HCT116 (cell line): ENCODE measurements around the gene SDF4. TPM values are rescaled to one million over a fixed set of nuclear protein-coding genes. Genes with fewer than 3 reads are reported as not detected.

ENCODE experiments used
- ATAC-seq: fragments of 200-7000 bp; cut with Tn5 transposase; 2 replicates; pipeline ENCODE4 v1.9.1; 2020; ENCODE audit warnings: mild to moderate bottlenecking, moderate library complexity
- BruUV-seq: library from RNA; stranded (reverse); fragments of 400-500 nt; replicated peaks from 2 replicates; lab custom pipeline; 2021; lab: Mats Ljungman, UMichigan
- CTCF ChIA-PET: fragments of 300-600 bp; sonication (Branson Sonifier 250); formaldehyde crosslinking; loops from one replicate; lab custom pipeline; 2021; ENCODE audit warnings: antibody characterized with exemption; lab: Charles Lee
- POLR2A ChIA-PET: fragments of 300-600, 350-600 bp; sonication (Branson Sonifier 250); formaldehyde crosslinking; loops from one replicate; lab custom pipeline; 2021; ENCODE audit warnings: antibody characterized with exemption; lab: Charles Lee
- RAD21 ChIA-PET, 2 experiments: fragments of 300-600 bp; sonication (Branson Sonifier 250); formaldehyde crosslinking; loops; one replicate each; lab custom pipeline; 2023; ENCODE audit warnings: low total read pairs in 2 of 2; ENCODE audit not compliant: uncharacterized antibody in 2 of 2, unreplicated experiment in 2 of 2, low non-redundant PET in 1 of 2; lab: Charles Lee
- DNase-seq: peaks from one replicate; pipeline ENCODE4 v3.0.0-alpha.2; 2010; ENCODE audit warnings: low read depth, low spot score
- H2AFZ ChIP-seq: fragments of 200-600 bp; shearing (Covaris generic), sonication (generic); 2 replicates; pipeline ENCODE4 v1.6.1; 2017; ENCODE audit warnings: low read depth, mixed run types, mixed read lengths, antibody characterized with exemption, low read length; ENCODE audit not compliant: poor library complexity, severe bottlenecking
- H3K27ac ChIP-seq: 2 replicates; pipeline ENCODE4 v1.5.1; 2012; ENCODE audit warnings: low read depth, low read length
- H3K27me3 ChIP-seq: fragments of 200-600 bp; sonication (generic); 2 replicates; pipeline ENCODE4 v1.6.1; 2016; ENCODE audit warnings: mixed run types, low read length, mixed read lengths; ENCODE audit not compliant: insufficient read depth
- H3K36me3 ChIP-seq, 2 experiments: fragments of 200-500 bp in 1 of 2; fragments of 200-600 bp in 1 of 2; sonication (Bioruptor generic) in 1 of 2; sonication (generic) in 1 of 2; 2 replicates each; pipeline versions ENCODE4 v1.5.1 to v1.6.1; 2014 to 2016; ENCODE audit warnings: low read length in 2 of 2, inconsistent platforms in 1 of 2, mixed read lengths in 1 of 2, mixed run types in 1 of 2; ENCODE audit not compliant: insufficient read depth in 2 of 2, control insufficient read depth in 1 of 2
- H3K4me1 ChIP-seq, 2 experiments: fragments of 200-600 bp in 1 of 2; sonication (generic) in 1 of 2; 2 replicates each; pipeline versions ENCODE4 v1.5.1 to v1.6.1; 2012 to 2017; ENCODE audit warnings: low read length in 2 of 2, inconsistent platforms in 1 of 2, mild to moderate bottlenecking in 1 of 2, mixed read lengths in 1 of 2, mixed run types in 1 of 2, moderate library complexity in 1 of 2; ENCODE audit not compliant: insufficient read depth in 2 of 2, control insufficient read depth in 1 of 2
- H3K4me2 ChIP-seq: fragments of 200-600 bp; sonication (generic); 2 replicates; pipeline ENCODE4 v1.6.1; 2017; ENCODE audit warnings: mixed run types, low read length, mixed read lengths
- H3K4me3 ChIP-seq, 2 experiments: fragments of 200-600 bp in 1 of 2; sonication (generic) in 1 of 2; replicated peaks in 1 of 2; 2 replicates each; pipeline ENCODE4 v1.5.1; 2011 to 2016; ENCODE audit warnings: low read length in 2 of 2, control low read depth in 1 of 2, low read depth in 1 of 2, mild to moderate bottlenecking in 1 of 2, mixed read lengths in 1 of 2, mixed run types in 1 of 2
- H3K79me2 ChIP-seq: fragments of 200-600 bp; sonication (generic); 2 replicates; pipeline ENCODE4 v1.6.1; 2017; ENCODE audit warnings: mild to moderate bottlenecking, mixed run types, low read length, moderate library complexity, mixed read lengths; ENCODE audit not compliant: insufficient read depth
- H3K9ac ChIP-seq: fragments of 200-600 bp; sonication (generic); 2 replicates; pipeline ENCODE4 v1.6.1; 2016; ENCODE audit warnings: low read length, mixed read lengths
- H3K9me2 ChIP-seq: fragments of 200-600 bp; sonication (generic), shearing (Covaris generic); 2 replicates; pipeline ENCODE4 v1.6.1; 2017; ENCODE audit warnings: mixed run types, mild to moderate bottlenecking, moderate library complexity; ENCODE audit not compliant: insufficient read depth
- H3K9me3 ChIP-seq, 2 experiments: fragments of 200-500 bp in 1 of 2; fragments of 200-600 bp in 1 of 2; sonication (Bioruptor generic) in 1 of 2; sonication (generic) in 1 of 2; 2 replicates each; pipeline ENCODE4 v1.6.1; 2014 to 2017; ENCODE audit warnings: low read length in 2 of 2, mixed read lengths in 2 of 2, inconsistent platforms in 1 of 2, low read depth in 1 of 2, mild to moderate bottlenecking in 1 of 2, mixed run types in 1 of 2, moderate library complexity in 1 of 2; ENCODE audit not compliant: control insufficient read depth in 1 of 2, insufficient read depth in 1 of 2
- H4K20me1 ChIP-seq: fragments of 200-600 bp; sonication (generic), shearing (Covaris generic); 2 replicates; pipeline ENCODE4 v1.6.1; 2017; ENCODE audit warnings: mixed run types, mild to moderate bottlenecking, moderate library complexity; ENCODE audit not compliant: insufficient read depth
- EZH2 ChIP-seq: fragments of 200-600 bp; sonication (generic); IDR thresholded peaks from 2 replicates; pipeline ENCODE4 v1.6.1; 2017; ENCODE audit warnings: antibody characterized with exemption, mixed run types
- EZH2phosphoT487 ChIP-seq: fragments of 200-600 bp; IDR thresholded peaks from 2 replicates; pipeline ENCODE4 v1.6.1; 2018; ENCODE audit warnings: antibody characterized with exemption, borderline replicate concordance
- SIN3A ChIP-seq: IDR thresholded peaks from 2 replicates; pipeline ENCODE4 v1.6.1; 2012; ENCODE audit warnings: low read depth
- SRF ChIP-seq: IDR thresholded peaks from 2 replicates; pipeline ENCODE4 v1.6.1; 2012; ENCODE audit warnings: low read depth
- ZBTB33 ChIP-seq: IDR thresholded peaks from 2 replicates; pipeline ENCODE4 v1.6.1; 2011; ENCODE audit warnings: mild to moderate bottlenecking, low read length, moderate library complexity; ENCODE audit not compliant: insufficient replicate concordance; ENCODE audit errors: extremely low read depth
- intact Hi-C: fragments of 100-400 bp; cut with micrococcal nuclease; formaldehyde crosslinking; loops from 2 replicates; pipeline ENCODE4 v1.10.0; 2022
- total RNA-seq: library from RNA; stranded (reverse); gene quantifications from one replicate; pipeline ENCODE4 v1.2.1, GENCODE V29; 2021; ENCODE audit not compliant: unreplicated experiment

Gene SDF4
- total RNA-seq, 1 experiment from 2014 or later = 133 TPM

GRCh38 chr1:1216770-1217620 is 14.8 kb downstream of the SDF4 start:
- ATAC-seq (no peak), DNase-seq (no peak)
- H3K9me3 ChIP-seq = no peaks in the 10 kb centered on the region
- CTCF ChIA-PET = no interaction called here
- TF ChIP-seq SIN3A (no peak), ZBTB33 (no peak), EZH2phosphoT487 (no peak), EZH2 (no peak), SRF (no peak)
- no peaks in the 10 kb centered on the region for H3K27me3 ChIP-seq
- no peak overlapping the region for H3K4me2 ChIP-seq
- no peak overlapping the region for H3K4me3 ChIP-seq
- H3K9ac ChIP-seq = no peak overlapping the region
- H2AFZ ChIP-seq = no peak overlapping the region
- no peaks in the 10 kb centered on the region for H3K9me2 ChIP-seq
- intact Hi-C loops = no loop called here
- peak overlapping the region; percentile 11; the same call in 1 of the 2 replicates for H3K27ac ChIP-seq
- no peaks in the 10 kb centered on the region for H4K20me1 ChIP-seq
- no TSS peak for BruUV-seq
- POLR2A ChIA-PET = no interaction called here
- peaks cover 0 to 7% of the 10 kb centered on the region in 2 experiments; a peak in 2 of 4 replicates for H3K4me1 ChIP-seq
- no peaks in the 10 kb centered on the region for H3K79me2 ChIP-seq
- H3K36me3 ChIP-seq = peaks cover 8 to 16% of the 10 kb centered on the region in 2 experiments; a peak in 3 of 4 replicates
- RAD21 ChIA-PET = no interaction called here
